CD4-positive, alpha-beta T cell treated with Interleukin-17A for 4 hours (primary cell): ENCODE measurements around the gene SIN3A.
"Not testable (repeated sequence)": the region's sequence is repeated elsewhere in the genome, so short reads cannot be mapped to it uniquely, and the experiment has no call there.

Source experiments
- DNase-seq: peaks from one replicate; pipeline ENCODE4 v3.0.0-alpha.2; 2020; ENCODE audit warnings: mixed read lengths

Gene SIN3A

GRCh38 chr15:75450307-75451201, 936 bp downstream of the SIN3A start:
- peak; percentile 97 for DNase-seq

GRCh38 chr15:75449585-75450306, 1.7 kb downstream of the SIN3A start:
- DNase-seq: no peak

GRCh38 chr15:75448171-75448570, 3.3 kb downstream of the SIN3A start:
- DNase-seq: not testable (repeated sequence)

- DNase-seq: no peak
Observed at GRCh38 chr15:75446151-75446550, 5.3 kb downstream of the SIN3A start.

- DNase-seq: not testable (repeated sequence)
Observed at GRCh38 chr15:75445324-75445723, 6.2 kb downstream of the SIN3A start.

- DNase-seq: not testable (repeated sequence)
Observed at GRCh38 chr15:75443972-75444453, 7.5 kb downstream of the SIN3A start.

GRCh38 chr15:75437721-75438120, 13.8 kb downstream of the SIN3A start:
- DNase-seq: no peak

GRCh38 chr15:75436881-75437280, 14.6 kb downstream of the SIN3A start:
- no peak for DNase-seq

GRCh38 chr15:75431682-75432081, 19.8 kb downstream of the SIN3A start:
- no peak for DNase-seq

GRCh38 chr15:75431270-75431669, 20.2 kb downstream of the SIN3A start:
- DNase-seq: no peak

- no peak for DNase-seq
Observed at GRCh38 chr15:75430259-75430658, 21.2 kb downstream of the SIN3A start.

- DNase-seq: no peak
Observed at GRCh38 chr15:75428152-75428551, 23.3 kb downstream of the SIN3A start.

GRCh38 chr15:75425966-75426500, 25.5 kb downstream of the SIN3A start:
- DNase-seq: no peak

GRCh38 chr15:75422554-75422953, 28.9 kb downstream of the SIN3A start:
- DNase-seq: no peak

- DNase-seq: no peak
Observed at GRCh38 chr15:75420698-75421097, 30.8 kb downstream of the SIN3A start.

GRCh38 chr15:75416584-75416983, 34.9 kb downstream of the SIN3A start:
- no peak for DNase-seq

- no peak for DNase-seq
Observed at GRCh38 chr15:75410196-75410595, 41.3 kb downstream of the SIN3A start.

- no peak for DNase-seq
Observed at GRCh38 chr15:75407083-75407482, 44.4 kb downstream of the SIN3A start.

- DNase-seq: no peak
Observed at GRCh38 chr15:75403892-75404291, 47.6 kb downstream of the SIN3A start.

GRCh38 chr15:75397494-75397893, 54.0 kb downstream of the SIN3A start:
- DNase-seq: no peak

- DNase-seq: no peak
Observed at GRCh38 chr15:75389791-75390382, 61.6 kb downstream of the SIN3A start.

- not testable (repeated sequence) for DNase-seq
Observed at GRCh38 chr15:75383986-75384385, 67.5 kb downstream of the SIN3A start.

GRCh38 chr15:75380773-75381172, 70.7 kb downstream of the SIN3A start:
- DNase-seq: no peak
